Endothelial cell of umbilical vein (primary cell): ENCODE results near the gene BAD. TPM values are rescaled to one million over a fixed set of nuclear protein-coding genes. Genes with fewer than 3 reads are reported as not detected.
"Not testable (repeated sequence)": the region's sequence is repeated elsewhere in the genome, so short reads cannot be mapped to it uniquely, and the experiment has no call there.

Experiments
- BruUV-seq: library from RNA; stranded (reverse); fragments of 400-500 nt; replicated peaks from 2 replicates; lab custom pipeline; 2021; lab: Mats Ljungman, UMichigan
- CTCF ChIA-PET: fragments of 300-600, 350-600 bp; sonication (Branson Sonifier 250); formaldehyde crosslinking; loops from one replicate; lab custom pipeline; 2021; ENCODE audit warnings: antibody characterized with exemption, inconsistent platforms; lab: Charles Lee
- POLR2A ChIA-PET: fragments of 300-600, 350-600 bp; sonication (Branson Sonifier 250); formaldehyde crosslinking; loops from one replicate; lab custom pipeline; 2021; ENCODE audit warnings: antibody characterized with exemption, inconsistent platforms; lab: Charles Lee
- DNase-seq: peaks from one replicate; pipeline ENCODE4 v3.0.0-alpha.2; 2011; ENCODE audit warnings: low read depth, low spot score
- FAIRE-seq: peaks from 2 replicates; lab custom pipeline; 2011; peaks lifted over from hg19 to GRCh38; lab: Jason Lieb, UNC
- H2AFZ ChIP-seq: 2 replicates; pipeline ENCODE4 v1.6.0; 2012; ENCODE audit warnings: low read depth, low read length, control low read depth, inconsistent platforms
- H3K27ac ChIP-seq: 2 replicates; pipeline ENCODE4 v1.5.1; 2011; ENCODE audit warnings: low read depth, mild to moderate bottlenecking, control low read depth, low read length, moderate library complexity; ENCODE audit not compliant: insufficient read depth
- H3K27me3 ChIP-seq, 2 experiments: 2 replicates each; pipeline versions ENCODE4 v1.6.0 to v1.6.1; 2011; ENCODE audit warnings: low read length in 2 of 2, mixed read lengths in 1 of 2; ENCODE audit not compliant: control insufficient read depth in 2 of 2, insufficient read depth in 2 of 2
- H3K36me3 ChIP-seq, 2 experiments: 2 replicates in 1 of 2; 3 replicates in 1 of 2; pipeline ENCODE4 v1.5.1; 2011; ENCODE audit warnings: low read length in 2 of 2, mild to moderate bottlenecking in 1 of 2, moderate library complexity in 1 of 2; ENCODE audit not compliant: control insufficient read depth in 2 of 2, insufficient read depth in 2 of 2; ENCODE audit errors: extremely low read depth in 1 of 2
- H3K4me1 ChIP-seq: 3 replicates; pipeline ENCODE4 v1.5.1; 2011; ENCODE audit warnings: mild to moderate bottlenecking, low read length; ENCODE audit not compliant: control insufficient read depth, insufficient read depth; ENCODE audit errors: extremely low read depth
- H3K4me2 ChIP-seq: 2 replicates; pipeline ENCODE4 v1.6.1; 2011; ENCODE audit warnings: low read length, control low read depth, mixed read lengths; ENCODE audit not compliant: insufficient read depth
- H3K4me3 ChIP-seq, 3 experiments: fragments of 200-600 bp in 1 of 3; sonication (generic), shearing (Covaris generic) in 1 of 3; replicated peaks in 1 of 3; 2 replicates each; pipeline ENCODE4 v1.5.1; 2011 to 2016; ENCODE audit warnings: control low read depth in 3 of 3, low read length in 3 of 3, mild to moderate bottlenecking in 2 of 3, inconsistent platforms in 1 of 3, low read depth in 1 of 3, moderate library complexity in 1 of 3; ENCODE audit not compliant: insufficient read depth in 1 of 3
- H3K79me2 ChIP-seq: 2 replicates; pipeline ENCODE4 v1.6.0; 2012; ENCODE audit warnings: low read length, inconsistent platforms; ENCODE audit not compliant: control insufficient read depth, insufficient read depth
- H3K9ac ChIP-seq: replicated peaks from 2 replicates; pipeline ENCODE3; 2011; ENCODE audit warnings: low read length, control low read depth; ENCODE audit not compliant: insufficient read depth; ENCODE audit errors: extremely low read depth
- H3K9me1 ChIP-seq: replicated peaks from 3 replicates; pipeline ENCODE4 v1.6.0; 2011; ENCODE audit warnings: mild to moderate bottlenecking, low read length; ENCODE audit not compliant: control insufficient read depth, insufficient read depth; ENCODE audit errors: extremely low read depth
- H3K9me3 ChIP-seq: replicated peaks from 2 replicates; pipeline ENCODE4 v1.5.1; 2012; ENCODE audit warnings: low read length, inconsistent platforms; ENCODE audit not compliant: control insufficient read depth, insufficient read depth
- H4K20me1 ChIP-seq: replicated peaks from 2 replicates; pipeline ENCODE3; 2011; ENCODE audit warnings: mild to moderate bottlenecking, low read length; ENCODE audit not compliant: control insufficient read depth, insufficient read depth; ENCODE audit errors: extremely low read depth
- CTCF ChIP-seq, 2 donors: IDR thresholded peaks; 1 replicate in 1 of 2; 2 replicates in 1 of 2; pipeline ENCODE4 v1.5.1; 2011; ENCODE audit warnings: low read length in 2 of 2, mild to moderate bottlenecking in 2 of 2, moderate library complexity in 2 of 2, control low read depth in 1 of 2, inconsistent platforms in 1 of 2, low read depth in 1 of 2; ENCODE audit not compliant: insufficient read depth in 1 of 2; ENCODE audit errors: extremely low read depth in 1 of 2
- EZH2 ChIP-seq: IDR thresholded peaks from 2 replicates; pipeline ENCODE4 v1.6.1; 2012; ENCODE audit warnings: borderline replicate concordance, low read depth, mild to moderate bottlenecking, moderate library complexity, low read length, inconsistent platforms; ENCODE audit not compliant: severe bottlenecking
- FOS ChIP-seq: IDR thresholded peaks from 2 replicates; pipeline ENCODE4 v1.6.1; 2011; ENCODE audit warnings: mild to moderate bottlenecking, low read length, moderate library complexity, borderline replicate concordance; ENCODE audit not compliant: insufficient read depth
- GATA2 ChIP-seq: IDR thresholded peaks from 2 replicates; pipeline ENCODE4 v1.7.0; 2011; ENCODE audit warnings: low read depth, mild to moderate bottlenecking, moderate library complexity, mixed read lengths, low read length; ENCODE audit not compliant: insufficient read length, insufficient read depth
- JUN ChIP-seq: IDR thresholded peaks from 2 replicates; pipeline ENCODE4 v1.6.1; 2011; ENCODE audit warnings: borderline replicate concordance, low read depth; ENCODE audit not compliant: insufficient read length, insufficient read depth
- MYC ChIP-seq: IDR thresholded peaks from one replicate; pipeline ENCODE4 v1.6.1; 2011; ENCODE audit warnings: mild to moderate bottlenecking, low read depth, low read length
- POLR2A ChIP-seq: IDR thresholded peaks from 2 replicates; pipeline ENCODE4 v1.6.1; 2012; ENCODE audit warnings: low read depth, mild to moderate bottlenecking, control low read depth, low read length
- POLR2AphosphoS5 ChIP-seq: IDR thresholded peaks from 2 replicates; pipeline ENCODE4 v1.6.1; 2012; ENCODE audit warnings: low read depth, mild to moderate bottlenecking, control low read depth, low read length, moderate library complexity; ENCODE audit not compliant: insufficient read depth
- dilution Hi-C: fragments of 300-500 bp; cut with MboI; formaldehyde crosslinking; loops from one replicate; pipeline ENCODE4 v1.15.0; 2019; ENCODE audit warnings: low sequenced_read_pairs; ENCODE audit not compliant: extremely low pct_ligation_motif_present
- intact Hi-C: fragments of 100-400 bp; cut with micrococcal nuclease; formaldehyde crosslinking; loops from one replicate; pipeline ENCODE4 v1.10.0; 2022
- polyA plus RNA-seq, 4 experiments: library from polyadenylated mRNA; depleted of rRNA in 3 of 4; stranded (reverse) in 3 of 4; unstranded in 1 of 4; fragments of >200 nt; gene quantifications; 2 replicates each; pipeline versions ENCODE4 v1.2.1 to v1.2.3, GENCODE V29; 2011 to 2012; ENCODE audit warnings: missing spikeins in 1 of 4
- total RNA-seq: library from RNA; stranded (reverse); gene quantifications from 2 replicates; pipeline ENCODE4 v1.2.3, GENCODE V29; 2021
- TF ChIP-seq, protein P1 (sequence below): IDR thresholded peaks from 2 replicates; pipeline ENCODE4 v1.6.1; 2011; ENCODE audit not compliant: insufficient read depth, insufficient read length

Gene BAD
- total and polyA plus RNA-seq, 2 donors (not counting 3 experiments of a cell fraction or from before 2014, with no cell fraction given) = 65.3 to 88.0 TPM

DNA sequence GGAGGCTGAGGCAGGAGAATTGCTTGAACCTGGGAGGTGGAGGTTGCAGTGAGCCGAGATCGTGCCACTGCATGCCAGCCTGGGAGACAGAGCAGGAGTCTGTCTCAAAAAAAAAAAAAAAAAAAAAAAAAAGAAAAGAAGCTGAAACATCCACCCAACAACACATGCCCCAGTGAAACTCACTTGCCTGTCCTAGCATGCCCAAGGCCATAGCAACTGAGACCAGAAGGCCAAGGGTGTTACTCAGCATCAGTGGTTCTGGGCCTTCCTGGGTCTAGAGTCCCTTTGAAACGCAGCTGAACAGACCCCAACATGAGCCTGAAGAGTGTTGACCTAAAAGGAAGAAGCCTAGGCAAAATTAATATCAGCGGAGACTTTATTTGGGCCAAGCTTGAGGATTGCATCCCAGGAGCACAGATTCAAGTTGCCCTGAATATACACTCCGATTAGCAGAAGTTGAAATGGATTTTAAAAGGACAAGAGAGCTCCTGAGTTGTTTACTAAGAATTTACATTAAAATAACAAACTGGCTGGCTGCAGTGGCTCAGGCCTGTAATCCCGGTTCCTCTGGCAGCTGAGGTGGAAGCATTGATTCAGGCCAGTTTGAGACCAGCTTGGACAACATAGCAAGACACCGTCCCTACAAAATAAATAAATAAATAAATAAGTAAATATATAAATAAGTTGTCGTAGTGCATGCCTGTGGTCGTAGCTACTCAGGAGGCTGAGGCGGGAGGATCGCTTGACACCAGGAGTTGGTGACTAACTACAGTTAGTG, 40.4 kb upstream of the BAD start:
- H2AFZ ChIP-seq = no peak overlapping the region
- no TSS peak for BruUV-seq

GRCh38 chr11:64323984-64324383, 39.5 kb upstream of the BAD start:
- CTCF ChIA-PET = interaction anchor here (1.3 to 3.4 kb wide), 4 partner anchors 8 to 32 kb away, joined by 4 to 19 read pairs (median 13); partner anchors contain the start of gene CATSPERZ
- H3K27me3 ChIP-seq, H4K20me1 ChIP-seq, H3K9me1 ChIP-seq, FAIRE-seq, H3K4me1 ChIP-seq, intact Hi-C loops, H3K27ac ChIP-seq, H3K9ac ChIP-seq, H2AFZ ChIP-seq, dilution Hi-C loops, H3K9me3 ChIP-seq, H3K4me3 ChIP-seq, DNase-seq, POLR2A ChIA-PET, H3K79me2 ChIP-seq, BruUV-seq, H3K4me2 ChIP-seq: not testable (repeated sequence)
- peaks cover 0 to 11% of the 10 kb centered on the region in 2 experiments for H3K36me3 ChIP-seq

More for the DNA sequence above, 40.4 kb upstream of the BAD start:
- Histone ChIP-seq H3K36me3 (peaks cover 0 to 11% of the 10 kb centered on the region in 2 experiments), H3K9me1 (no peaks in the 10 kb centered on the region), H3K79me2 (no peaks in the 10 kb centered on the region), H3K4me1 (no peaks in the 10 kb centered on the region), H3K27me3 (no peaks in the 10 kb centered on the region), H3K27ac (no peak overlapping the region), H3K4me2 (no peak overlapping the region), H3K4me3 (no peak overlapping the region), H3K9ac (no peak overlapping the region), H4K20me1 (no peaks in the 10 kb centered on the region), H3K9me3 (no peaks in the 10 kb centered on the region)
- CTCF ChIA-PET = interaction anchor here (0.7 to 3.4 kb wide), 5 partner anchors 18 to 379 kb away, joined by 3 to 14 read pairs (median 5); partner anchors contain the start of gene CATSPERZ
- DNase-seq (no peak), FAIRE-seq (no peak)
- intact Hi-C loops = no loop called here
- no peak for TF ChIP-seq POLR2A
- TF ChIP-seq CTCF (IDR thresholded peaks at IDR 0.05; ENCODE audit: extremely low read depth in 1 of 2, insufficient read depth in 1 of 2, low read depth in 1 of 2, low read length in 2 of 2) = no peak
- TF ChIP-seq GATA2 = no peak
- TF ChIP-seq MYC = no peak
- TF ChIP-seq POLR2AphosphoS5 = no peak
- TF ChIP-seq JUN = no peak
- TF ChIP-seq, protein P1, sequence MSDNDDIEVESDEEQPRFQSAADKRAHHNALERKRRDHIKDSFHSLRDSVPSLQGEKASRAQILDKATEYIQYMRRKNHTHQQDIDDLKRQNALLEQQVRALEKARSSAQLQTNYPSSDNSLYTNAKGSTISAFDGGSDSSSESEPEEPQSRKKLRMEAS = no peak
- TF ChIP-seq FOS = no peak
- no peak for TF ChIP-seq EZH2
- POLR2A ChIA-PET = no interaction called here
- dilution Hi-C loops = no loop called here
